GM19455 (cell line): ENCODE results near the gene MYEOV.

Experiments used
- ATAC-seq: cut with Tn5 transposase; IDR thresholded peaks from one replicate; pipeline ENCODE4 v1.9.1; 2021; ENCODE audit not compliant: unreplicated experiment

Gene MYEOV

DNA sequence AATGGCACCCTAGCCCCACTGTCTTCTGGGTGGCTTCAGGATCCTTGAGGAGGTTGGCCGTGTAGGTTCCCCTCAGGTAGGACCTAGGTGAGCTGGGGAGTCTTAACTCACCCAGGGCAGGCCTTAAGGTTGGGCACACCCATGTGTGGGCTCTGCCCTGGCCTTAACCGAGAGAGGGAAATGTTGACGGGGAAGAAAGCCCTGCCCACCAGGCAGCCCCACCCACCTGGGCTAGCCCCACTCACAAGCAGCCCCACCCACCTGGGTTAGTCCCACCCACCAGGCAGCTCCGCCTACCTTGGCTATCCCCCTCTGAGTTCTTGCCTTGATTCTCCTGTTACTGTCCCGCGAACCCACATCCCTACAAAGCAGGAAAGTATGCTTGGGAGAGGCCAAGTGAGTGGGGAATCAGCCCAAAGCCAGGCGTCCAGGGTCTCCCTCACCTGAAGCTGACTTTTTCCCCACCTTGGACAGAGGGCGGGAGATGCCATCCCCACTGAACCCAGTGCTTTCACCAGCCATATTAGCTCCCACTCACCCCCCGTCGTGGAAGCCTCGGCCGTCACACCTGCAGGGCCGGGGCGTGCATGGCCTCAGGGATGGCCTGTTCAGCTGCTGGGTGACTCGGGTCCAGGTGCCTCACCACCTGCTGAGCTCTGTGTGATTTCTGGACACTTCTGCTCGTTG is at the start of gene MYEOV:
Gene MYEOV (plus strand): TSS at position 337 of the 687 bp plus-strand sequence. CDS start 1,200 bp downstream, outside the sequence.
- no peak for ATAC-seq

DNA sequence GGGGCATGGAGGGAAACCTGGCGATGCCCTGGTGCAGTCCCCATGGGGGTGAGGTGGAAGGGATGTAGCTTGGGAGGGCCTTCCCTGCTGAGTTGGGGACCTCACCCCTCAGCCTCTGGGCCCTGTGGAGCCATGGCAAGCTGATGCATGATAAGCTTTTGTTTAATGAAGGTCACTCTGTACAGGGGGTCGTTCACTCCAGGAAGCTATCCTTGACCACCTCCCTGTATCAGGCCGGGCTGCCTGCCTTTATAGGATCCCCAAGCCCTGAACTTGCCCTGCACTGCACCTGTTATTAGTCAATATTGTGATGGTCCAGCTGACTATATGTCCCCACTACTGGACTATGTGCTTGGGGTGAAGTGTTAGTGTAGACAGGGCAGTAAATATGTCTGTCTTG is 49.7 kb upstream of the MYEOV start:
- ATAC-seq = no peak

DNA sequence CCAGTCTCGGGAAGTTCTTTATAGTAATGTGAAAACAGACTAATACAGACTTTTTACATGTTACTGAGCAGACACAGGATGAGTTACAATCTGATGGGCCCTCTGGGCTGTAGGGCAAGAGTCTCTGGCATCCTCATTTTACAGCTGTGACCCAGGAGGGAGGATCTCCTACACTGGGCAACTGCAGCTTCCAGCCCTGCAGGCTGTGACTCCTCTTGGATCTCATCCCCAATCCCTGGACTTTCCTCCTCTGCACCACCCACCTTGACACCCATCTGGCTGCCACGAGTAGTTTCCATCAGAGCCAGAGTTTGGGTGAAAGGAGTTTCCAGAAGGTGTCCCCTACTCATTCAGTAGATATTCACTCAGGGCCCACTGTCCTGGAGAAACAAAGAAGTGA is 48.9 kb upstream of the MYEOV start:
- no peak for ATAC-seq

DNA sequence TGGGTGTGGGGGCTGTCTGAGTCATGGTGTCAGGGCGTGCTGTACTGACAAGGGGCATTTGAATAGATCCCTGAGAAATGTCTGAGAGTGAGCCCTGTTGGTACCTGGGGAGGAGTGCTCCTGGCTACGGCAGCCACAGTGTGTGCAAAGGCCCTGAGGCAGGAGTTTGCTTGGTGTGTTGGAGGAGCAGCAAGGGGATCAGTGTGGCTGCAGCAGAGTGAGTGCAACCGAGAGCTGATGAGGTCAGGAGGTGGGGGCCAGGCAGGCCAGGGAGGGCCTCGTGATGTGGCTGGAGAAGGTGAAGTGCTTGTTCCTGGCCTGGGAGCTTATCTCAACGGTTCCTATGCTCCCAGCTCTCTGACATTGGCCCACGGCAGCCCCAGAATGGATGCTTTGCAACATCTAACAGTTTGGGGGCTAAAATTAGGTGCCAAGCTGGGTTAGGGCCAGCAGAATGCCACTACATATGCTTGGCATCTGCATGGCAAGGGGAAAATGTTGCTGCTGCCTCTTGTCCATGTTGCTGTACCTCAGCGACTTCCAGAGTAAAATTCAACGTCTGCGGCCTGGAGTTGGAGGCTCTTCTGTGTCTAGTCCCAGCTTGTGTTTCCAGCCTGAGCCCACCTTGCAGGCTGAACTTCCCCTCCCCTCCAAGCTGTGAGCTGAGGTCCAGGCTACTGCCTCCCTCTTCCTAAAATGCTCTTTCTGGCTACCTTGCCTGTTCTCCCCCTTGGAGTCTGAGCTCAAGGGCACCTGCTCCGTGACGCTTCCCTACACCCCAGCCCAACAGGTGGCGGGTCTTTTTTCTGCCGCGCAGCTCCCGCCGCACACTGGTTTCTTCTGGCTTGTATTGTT is 48.2 kb upstream of the MYEOV start:
- ATAC-seq = no peak

DNA sequence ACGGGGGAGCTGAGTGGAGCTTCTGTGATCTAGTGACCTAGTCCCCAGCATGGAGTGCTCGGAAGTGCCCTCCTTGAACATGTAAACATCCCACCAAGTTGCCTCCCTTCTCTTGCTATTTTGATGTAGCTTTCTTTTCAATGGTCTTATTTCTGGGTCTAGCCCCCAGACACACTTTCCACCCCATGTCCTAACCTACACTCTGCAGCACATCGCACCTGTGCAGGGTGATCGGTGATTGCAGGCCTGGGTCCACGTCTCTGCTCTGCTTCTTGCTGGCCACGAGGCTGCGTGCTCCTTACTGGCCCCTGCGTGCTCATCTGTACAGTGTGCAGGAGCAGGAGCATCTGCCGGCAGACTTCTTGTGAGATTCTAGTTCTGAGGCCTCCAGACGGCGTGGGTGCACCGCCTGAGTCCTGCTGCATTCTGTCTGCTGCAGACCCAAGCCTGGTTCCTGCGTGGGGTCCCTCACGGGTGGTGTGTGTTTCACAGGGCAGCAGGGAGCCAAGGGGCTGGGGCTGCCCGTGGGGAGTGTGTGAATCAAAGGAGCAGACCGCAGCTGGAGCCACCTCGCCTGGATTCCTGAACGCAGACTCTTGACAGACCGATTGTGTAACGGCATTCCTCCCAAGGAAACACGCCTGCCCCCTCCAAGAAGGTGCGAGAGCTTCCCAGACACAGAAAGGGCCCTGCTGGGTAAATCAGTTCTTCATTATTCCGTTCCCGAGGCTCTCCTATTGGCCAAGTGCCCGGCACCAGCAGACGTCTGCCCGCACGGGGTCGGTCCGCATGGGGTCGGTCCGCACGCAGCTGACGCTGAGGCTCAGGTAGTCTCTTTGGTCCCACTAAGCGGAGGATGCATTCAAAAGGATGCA is 44.4 kb upstream of the MYEOV start:
- ATAC-seq = no peak

DNA sequence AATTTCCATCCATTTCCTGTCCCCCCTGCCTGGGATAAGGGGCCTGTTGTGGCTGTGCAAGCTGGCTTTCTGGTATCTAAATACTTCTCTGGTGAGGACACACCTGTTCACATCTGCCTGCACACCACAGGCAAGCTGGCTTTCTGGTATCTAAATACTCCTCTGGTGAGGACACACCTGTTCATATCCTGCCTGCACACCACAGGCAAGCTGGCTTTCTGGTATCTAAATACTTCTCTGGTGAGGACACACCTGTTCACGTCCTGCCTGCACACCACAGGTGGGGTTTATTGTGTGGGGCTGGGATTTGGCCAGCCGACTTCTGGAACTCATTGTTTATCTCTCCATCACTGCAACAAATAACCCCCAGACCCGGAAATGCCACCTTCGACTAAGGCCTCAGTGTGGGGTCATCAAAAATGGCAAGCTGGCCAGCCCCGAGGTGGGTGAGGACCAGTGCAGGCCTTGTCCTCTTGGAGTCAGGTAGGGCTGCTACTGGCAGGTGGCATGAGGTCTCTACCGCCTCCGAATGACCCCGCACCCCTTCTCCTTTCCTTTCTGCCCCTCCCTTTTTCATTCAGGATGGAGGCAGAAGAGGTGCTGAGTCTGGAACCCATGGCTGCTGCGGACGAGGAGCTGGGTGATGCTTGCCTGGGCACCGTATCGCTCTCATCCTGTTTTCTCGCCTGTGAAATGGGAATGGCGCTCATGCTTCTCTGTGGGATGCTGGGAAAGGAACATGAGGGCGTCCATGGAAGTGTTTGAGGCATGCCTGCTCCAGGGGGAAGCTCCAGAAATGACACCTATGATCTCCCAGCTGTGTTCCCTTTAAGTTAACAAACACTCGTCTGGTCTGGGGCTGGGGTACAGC is 43.5 kb upstream of the MYEOV start:
- no peak for ATAC-seq

DNA sequence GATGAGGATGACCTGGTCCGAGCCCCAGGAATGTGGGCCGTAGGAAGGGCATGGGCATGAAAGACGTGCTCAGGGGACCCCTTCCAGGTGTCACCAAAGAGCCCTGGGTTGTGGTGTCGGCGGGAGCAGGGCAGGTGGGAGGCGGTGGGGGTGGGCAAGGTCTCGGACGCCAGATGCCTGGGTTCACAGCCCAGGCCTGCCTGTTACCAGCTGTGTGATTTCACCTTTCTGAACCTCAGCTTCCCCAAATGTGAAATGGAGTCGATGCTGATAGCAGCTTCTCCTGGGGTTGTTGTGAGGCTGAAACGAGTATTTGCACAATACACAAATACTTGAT is 42.9 kb upstream of the MYEOV start:
- ATAC-seq = no peak

DNA sequence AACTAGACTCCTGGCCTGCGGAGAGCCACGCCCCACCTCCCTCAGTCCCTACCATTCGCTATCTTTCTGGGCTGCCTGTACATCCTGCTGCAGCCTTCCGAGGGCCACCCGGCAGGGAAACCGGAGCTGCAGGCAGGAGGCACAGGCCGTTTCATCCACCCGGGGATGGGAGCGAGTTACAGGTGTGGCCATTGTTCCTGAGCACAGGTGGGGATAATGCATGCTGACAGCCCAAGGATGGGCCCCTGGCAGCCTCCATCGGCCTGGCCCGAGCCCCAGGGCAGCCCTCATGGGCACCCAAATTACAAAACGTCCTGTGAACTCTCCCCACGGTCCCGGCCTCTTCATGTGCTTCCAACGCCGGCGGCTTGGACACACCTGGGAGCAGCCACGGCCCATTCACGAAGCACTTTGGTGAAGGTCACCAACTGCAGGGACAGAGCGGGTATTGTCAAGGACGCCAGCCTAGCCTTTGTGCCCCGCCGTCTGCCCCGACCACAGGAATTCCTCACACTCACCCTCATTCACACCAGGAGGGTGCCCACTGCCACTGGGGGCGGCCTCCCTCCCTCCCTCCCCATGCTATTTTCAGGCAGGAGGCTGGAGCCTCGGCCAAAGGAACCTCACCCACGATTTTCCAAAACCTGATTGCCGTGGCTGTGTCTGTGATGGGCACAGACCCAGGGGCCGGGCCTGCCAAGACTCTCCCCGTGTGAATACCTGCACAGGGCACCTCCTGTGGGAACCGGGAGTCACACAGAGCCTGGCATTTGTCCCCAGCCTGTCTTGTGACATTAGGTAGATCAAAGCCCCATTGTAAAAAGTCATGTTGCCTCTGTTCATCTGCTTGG is 42.1 kb upstream of the MYEOV start:
- no peak for ATAC-seq

DNA sequence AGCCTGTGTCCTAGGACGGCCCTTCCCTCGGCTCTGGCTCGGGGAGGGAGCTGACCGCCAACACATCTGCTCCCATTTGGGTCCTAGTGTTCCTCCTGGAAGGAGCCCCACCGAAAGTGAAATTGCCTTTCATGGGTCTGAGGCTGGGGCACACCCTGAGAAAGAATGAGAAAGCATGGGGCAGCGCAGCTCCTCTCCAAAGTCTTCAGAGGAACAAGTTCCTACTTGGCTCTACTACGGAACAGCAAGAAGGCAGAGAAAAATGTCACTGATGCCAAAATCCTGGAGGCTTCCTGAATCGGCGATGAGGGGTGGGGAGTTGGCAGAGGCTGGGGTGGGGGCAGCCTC is 41.5 kb upstream of the MYEOV start:
- no peak for ATAC-seq

DNA sequence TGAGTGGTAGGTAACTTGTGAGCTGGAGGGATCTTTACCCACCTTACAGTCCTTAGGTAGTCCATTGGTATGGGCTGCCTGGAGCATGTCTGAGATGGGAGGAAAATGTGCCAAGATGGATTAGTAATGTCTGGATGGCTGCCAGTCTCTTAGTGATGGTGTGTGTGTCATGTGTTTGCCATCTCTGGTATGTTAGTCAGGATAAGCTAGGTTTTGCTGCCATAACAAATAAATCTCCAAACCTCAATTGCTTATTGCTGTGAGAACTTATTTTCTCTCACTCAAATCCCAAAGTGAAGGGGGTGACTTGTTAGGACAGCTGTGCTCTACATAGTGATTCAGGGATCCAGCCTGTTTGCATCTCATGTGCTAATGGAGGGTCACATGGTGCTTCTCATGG is 40.9 kb upstream of the MYEOV start:
- ATAC-seq = no peak

DNA sequence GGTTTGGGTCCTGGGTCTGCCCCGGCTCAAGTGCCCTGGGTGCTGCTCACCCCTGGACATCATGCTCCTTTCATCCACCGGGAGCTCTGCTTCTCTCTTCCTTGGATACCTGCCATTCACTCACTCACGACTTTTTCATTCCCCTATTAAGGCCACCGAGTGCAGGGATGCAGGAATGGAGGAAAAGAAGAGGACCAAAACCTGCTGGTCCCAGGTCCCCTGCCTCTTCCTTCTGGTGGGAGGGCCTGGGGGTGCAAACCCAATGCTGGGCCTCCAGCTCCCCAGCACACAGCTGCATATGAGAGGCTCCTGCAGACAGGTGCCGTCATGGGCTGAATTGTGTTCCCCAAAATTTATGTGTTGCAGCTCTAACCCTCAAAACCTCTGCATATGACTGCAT is 36.8 kb upstream of the MYEOV start:
- ATAC-seq = no peak

DNA sequence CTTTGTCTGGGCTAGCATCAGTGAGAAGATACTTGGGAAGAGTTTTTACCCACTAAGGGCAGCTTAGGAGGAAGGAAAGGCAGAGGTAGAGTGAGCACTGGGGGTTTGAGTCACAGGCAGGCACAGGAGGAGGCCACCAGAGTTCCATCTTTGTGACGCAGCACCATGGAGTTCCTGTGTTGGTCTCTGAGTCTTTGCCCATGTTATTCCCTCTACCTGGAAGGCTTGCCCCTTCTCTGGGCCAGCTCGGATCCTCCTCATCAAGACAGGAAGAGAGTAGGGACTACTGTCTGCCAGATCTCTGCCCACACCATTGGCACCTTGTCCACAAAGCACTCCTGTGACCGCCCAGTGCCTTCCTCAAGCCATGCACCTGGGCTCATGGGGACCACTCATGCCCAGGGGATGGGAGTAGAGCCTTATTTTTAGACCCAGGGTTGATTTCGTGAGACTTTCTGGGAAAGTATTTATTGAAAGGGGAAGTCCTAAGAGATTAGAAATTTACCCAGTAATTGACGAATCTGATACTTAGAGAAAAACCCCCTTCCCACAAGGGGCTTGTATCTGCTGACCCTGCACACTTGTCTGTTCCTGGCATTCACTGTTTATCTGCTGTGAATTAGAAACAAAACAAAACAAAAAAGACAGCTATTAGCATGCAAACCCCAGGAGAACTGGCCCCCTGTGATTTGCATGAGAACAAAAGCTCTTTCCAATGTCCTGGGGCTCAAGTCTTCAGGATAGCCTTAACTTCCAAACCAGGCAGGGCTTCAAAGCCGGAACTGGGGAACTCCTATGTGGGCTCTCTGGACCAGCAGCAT is 35.9 kb upstream of the MYEOV start:
- no peak for ATAC-seq

DNA sequence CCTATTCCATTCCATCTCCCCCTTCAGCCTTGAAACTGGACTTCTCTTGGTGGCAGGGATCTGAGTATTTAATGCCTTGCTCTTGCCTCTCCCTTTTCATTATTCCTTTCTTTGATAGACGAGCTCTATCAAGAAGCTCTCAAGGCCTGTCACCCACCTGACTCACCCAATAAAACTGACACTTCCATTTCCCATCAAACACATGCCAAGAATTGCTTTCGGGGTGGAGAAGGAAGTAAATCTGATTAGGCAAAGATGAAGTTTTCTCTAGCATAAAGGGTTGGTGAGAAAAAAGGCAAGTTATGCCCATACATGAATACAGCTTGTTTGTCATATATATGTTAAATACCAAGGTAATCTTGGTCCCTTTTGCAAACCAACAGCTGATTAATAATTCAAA is 34.9 kb upstream of the MYEOV start:
- ATAC-seq = no peak

DNA sequence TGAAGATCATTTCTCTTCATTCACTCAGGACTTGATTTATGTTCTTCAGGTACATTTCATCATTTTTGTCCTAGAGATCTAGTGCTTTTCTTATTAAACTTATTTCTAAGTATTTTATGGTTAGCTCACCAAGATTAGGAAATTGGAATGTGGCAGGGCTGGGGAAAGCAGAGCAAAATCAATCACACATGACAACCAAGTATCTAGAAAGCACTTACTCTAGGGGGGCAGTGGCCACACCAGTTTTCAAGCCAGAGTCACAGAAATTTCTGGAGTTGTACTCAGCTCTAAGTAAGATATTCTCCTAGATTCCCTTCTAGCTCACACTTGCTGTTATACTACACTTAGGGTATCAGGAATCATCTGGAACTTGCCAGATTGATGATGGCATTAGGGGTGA is 33.3 kb upstream of the MYEOV start:
- ATAC-seq = no peak

DNA sequence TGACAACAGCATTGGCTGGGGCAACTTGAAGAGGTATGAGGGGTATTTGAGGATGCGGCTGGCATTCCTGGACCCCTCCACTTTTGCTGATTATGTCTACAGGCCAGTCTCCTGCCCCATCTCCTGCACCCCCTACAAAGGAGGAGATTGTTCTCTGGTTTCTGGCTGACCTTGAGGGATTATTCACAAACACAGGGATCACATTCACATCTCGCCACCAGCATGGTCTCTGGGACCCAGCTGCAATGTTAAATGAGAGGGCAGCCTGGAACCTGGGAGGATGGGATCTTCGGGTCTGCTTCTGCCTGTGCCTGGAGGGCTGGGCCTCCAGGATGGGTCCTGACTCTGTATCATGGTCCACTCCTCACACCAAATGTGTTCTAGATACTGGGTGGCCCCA is 32.8 kb upstream of the MYEOV start:
- no peak for ATAC-seq

DNA sequence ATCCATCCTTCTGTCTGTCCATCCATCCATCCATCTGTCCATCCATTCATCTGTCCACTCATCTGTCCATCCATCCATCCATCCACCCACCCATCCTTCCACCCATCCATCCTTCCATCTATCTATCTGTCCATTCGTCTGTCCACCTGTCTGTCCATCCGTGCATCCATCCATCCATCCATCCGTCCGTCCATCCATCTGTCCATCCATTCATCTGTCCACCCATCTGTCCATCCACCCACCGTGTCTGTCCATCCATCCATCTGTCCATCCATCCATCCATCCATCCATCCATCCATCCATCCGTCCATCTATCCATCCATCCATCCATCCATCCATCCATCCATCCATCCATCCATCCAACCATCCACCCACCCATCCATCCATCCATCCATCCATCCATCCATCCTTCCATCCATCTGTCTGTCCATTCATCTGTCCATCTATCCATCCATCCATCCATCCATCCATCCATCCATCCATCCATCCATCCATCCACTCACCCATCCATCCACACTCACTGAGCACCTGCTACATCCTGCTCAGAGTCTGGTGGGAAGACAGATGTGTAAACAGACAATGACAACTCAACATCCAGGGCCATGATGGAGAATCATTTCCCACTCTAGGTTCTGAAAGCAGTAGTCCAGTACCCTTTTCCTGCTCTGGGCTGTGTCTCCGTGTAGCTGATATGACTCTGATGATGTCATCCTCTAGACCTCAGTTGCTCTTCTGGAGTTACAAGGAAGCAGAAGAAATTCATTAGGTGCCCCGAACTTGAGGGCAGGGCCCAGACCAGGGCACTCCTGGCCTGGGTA is 30.8 kb upstream of the MYEOV start:
- no peak for ATAC-seq

DNA sequence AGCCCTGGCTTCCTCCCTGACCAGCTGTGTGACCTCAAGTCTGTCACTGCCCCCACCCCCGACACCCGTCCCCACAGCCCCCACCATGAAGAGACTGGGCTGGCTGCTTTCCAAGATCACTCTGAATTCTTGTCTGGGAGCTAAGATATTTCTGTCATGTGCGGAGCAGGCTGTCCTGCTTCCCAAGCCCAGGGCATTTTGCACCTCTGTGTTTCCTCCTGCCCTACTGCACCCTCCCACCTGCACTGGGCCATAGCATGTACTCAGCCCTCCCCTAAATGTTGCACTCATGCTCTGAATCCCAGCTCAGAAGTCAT is 30.3 kb upstream of the MYEOV start:
- ATAC-seq = no peak

DNA sequence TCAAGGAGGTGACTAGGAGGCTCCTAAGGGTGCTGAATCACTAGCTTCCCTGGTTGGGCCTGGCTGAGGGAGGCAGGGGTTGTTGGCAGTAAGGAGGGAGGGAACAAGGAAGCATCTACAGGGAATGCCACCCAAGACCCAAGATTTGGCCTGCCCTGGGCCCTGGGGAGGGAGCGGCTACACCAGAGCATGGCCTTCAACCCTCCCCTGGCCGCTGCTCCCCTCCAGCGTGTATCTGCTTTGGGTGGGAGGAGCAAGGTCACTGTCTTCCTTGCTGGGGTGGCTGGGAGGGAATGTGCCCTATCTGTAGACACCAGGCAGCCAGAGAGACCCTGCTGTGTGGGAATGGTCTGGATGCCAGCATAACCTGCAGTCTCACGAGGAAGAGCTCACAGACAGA is 29.5 kb upstream of the MYEOV start:
- ATAC-seq = no peak
